DMS79 (cell line): ENCODE measurements around the gene CACNA1B.
"Not testable (repeated sequence)": the region's sequence is repeated elsewhere in the genome, so short reads cannot be mapped to it uniquely, and the experiment has no call there.

ENCODE experiments used
- DNase-seq: peaks from one replicate; lab custom pipeline; 2025; lab: John Stamatoyannopoulos, UW

CACNA1B gene

DNA sequence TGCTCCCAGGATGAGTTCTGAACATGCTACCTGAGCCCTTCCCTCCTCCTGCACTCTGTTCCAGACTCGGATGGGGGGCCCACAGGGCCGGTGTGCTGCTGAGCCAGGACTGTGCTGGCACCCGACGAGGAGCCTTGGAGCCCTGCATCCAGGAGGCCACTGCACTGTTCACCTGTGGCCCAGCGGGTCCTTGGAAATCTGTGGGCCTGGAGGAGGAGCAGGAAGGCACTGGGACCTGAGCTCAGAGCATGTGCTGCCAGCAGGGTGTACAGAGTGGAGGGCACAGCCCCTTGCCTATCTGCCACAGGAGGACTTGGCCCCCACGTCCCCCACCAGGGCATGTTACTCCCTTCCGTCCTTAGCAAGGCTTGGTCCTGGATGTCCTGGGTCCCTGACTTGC is 265.9 kb downstream of the CACNA1B start:
- DNase-seq: not testable (repeated sequence)

DNA sequence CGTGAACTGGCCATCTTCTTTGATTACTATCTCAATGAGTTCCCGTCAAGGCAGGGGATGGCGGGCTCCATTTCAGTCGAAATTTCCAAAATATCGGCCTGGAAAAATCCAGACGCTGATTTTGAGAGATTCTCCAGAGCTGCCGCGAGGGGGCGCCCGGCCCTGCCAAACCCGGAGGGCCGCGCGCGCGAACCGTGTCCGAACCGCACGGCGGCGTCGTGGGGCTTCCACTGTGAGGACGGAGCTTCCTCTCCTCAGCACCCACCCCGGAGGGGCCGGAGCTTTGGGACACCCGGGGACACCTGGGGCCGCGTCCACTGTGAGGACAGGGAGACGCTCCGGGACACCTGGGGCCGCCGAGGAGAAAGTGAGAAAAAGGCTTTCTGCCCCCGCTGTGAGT is 270.0 kb downstream of the CACNA1B start:
- DNase-seq: not testable (repeated sequence)

- not testable (repeated sequence) for DNase-seq
Measured at GRCh38 chr9:138149672-138150656, 272.4 kb downstream of the CACNA1B start.

DNA sequence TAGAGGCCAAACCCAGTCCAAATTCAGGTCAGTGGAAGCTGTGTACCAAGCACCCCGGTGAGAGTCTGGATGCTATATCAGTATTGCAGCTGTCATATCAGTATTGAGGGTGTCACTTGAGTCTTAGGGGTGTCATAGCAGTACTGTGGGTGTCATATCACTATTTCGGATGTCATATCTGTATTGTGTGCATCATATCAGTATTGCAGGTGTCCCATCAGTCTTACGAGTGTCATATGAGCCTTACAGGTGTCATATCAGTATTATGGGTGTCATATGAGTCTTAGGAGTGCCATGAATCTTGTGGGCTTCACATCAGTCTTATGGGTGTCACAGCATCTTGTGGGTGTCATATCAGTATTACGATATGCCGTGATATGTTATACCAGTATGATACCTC is 278.2 kb downstream of the CACNA1B start:
- DNase-seq: not testable (repeated sequence)

DNA sequence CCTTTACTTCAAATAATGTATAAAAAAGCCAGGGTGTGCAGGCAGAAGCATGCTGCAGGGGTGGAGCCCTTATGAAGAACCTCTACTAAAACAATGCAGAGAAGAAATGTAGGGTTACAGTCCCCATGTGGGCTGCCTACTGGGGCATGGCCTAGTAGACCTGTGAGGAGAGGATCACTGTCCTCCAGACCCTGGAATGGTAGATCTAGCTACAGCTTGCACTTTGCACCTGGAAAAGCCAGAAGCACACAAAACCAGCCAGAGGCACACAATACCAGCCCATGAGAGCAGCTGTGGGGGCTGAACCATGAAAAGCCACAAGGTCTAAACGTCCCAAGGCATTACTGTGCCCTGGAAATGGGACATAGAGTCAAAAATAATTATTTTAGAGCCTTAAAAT is 289.2 kb downstream of the CACNA1B start:
- DNase-seq: not testable (repeated sequence)
